NCI-H1092 treated with DMSO at 0.1 percent for 48 hours (cell line): ENCODE data around the gene NUDT8.
"Not testable (repeated sequence)": the region's sequence is repeated elsewhere in the genome, so short reads cannot be mapped to it uniquely, and the experiment has no call there.

ENCODE experiments used
- DNase-seq: peaks from one replicate; lab custom pipeline; 2025; lab: John Stamatoyannopoulos, UW

NUDT8 gene

DNA sequence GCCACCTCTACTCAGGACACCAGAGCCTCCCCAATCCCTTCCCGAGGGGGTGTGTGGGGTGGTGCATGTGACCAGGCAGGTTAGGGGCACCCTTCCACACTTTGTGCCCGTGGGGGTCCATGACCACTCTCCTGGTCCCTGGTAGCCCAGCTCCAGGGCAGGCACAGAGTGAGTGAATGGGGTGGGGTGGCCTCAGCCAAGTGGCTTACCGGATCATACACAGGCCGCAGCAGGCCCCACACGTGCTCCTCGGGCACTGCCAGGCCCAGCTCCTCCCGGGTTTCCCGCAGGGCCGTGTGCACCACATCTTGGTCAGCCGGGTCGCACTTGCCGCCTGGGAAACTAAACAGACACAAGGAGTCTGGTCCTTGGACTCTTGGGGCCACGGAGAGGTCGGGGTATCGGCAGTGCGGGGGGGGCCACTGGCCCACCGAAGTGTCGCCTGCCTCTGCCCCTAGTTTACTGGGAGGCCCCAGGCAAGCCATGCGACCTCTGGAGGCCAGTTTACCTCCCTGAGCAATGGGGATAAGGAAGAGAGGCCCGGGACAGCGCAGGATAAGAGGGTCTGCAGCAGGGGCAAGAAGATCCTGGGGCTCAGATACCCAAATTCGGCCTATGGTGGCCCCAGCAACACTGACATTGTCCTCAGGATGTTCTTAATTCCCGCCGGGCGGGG, 889 bp downstream of the NUDT8 start:
- DNase-seq: no peak

DNA sequence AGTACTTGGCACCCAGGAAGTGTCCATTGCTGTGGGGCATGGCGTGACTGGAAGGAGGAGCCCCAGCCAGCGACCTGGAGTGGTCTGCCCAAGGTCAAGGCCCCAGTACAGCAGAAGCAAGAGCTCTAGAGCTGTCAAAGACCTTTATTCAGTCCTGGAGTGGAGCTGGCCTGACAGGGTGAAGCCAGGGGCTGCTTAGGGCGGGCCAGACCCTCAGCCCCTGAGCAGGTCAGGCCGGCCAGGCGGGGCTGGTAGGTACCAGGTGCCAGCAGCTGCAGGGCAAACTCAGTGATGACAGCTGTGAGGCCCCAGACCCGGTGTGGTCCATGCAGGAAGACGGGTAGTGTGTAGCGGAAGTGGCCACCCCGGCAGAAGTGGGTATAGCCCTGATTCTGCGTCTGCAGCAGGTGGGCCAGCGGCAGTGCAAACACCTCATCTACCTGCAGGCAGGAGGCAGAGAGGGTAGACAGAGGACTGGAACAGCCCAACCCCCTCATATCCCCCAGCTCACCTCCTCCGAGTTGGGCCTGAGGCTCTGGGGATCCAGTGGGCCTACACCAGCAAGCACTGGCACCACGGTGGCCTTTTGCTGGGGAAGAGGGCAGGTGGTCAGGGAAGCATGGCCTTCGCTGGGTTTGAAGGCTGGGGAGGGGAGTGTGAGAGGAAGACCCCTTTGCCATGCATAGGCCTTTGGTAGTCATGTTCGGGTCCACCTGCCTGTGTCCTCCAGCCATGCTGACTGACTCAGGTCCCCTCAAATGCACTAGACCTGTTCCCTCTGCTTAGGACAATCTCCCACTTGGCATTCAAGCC, 1.7 kb downstream of the NUDT8 start:
- DNase-seq: no peak

DNA sequence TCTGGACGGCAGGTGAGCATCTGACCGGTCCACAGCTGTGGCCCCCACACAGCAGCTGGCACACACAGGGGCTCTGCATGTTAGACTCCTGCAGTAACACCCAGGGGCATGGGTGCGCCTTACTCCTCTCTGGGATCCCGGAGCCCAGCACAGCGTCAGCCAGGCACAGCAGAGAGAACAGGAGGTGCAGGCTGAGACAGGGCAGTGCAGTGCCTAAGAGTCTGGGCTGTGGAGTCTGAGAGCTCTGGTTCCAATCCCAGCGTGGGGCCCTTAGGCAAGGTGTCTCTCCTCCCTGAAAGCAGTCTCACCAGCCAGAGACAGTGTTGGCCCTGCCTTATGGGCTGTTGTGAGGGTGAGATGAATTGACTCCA, 2.3 kb downstream of the NUDT8 start:
- DNase-seq: no peak

DNA sequence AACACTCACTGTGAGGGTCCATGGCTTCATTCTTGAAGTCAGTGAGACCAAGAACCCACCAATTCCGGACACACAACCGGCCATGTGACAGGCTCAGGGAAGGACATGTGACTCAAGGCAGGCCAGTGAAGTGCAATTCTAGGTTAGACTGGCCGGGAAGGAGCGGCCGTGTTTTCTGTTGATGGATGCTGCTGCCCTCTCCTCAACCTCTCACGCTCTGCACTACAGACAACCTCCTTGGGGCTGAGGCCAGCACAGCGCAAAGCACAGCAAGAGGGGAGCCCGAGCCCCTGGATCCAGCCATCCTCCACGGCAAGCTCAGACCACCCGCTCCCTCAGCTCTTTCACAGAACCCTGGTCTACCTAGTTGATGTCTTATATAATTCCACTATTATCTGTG, 2.8 kb downstream of the NUDT8 start:
- DNase-seq: no peak

DNA sequence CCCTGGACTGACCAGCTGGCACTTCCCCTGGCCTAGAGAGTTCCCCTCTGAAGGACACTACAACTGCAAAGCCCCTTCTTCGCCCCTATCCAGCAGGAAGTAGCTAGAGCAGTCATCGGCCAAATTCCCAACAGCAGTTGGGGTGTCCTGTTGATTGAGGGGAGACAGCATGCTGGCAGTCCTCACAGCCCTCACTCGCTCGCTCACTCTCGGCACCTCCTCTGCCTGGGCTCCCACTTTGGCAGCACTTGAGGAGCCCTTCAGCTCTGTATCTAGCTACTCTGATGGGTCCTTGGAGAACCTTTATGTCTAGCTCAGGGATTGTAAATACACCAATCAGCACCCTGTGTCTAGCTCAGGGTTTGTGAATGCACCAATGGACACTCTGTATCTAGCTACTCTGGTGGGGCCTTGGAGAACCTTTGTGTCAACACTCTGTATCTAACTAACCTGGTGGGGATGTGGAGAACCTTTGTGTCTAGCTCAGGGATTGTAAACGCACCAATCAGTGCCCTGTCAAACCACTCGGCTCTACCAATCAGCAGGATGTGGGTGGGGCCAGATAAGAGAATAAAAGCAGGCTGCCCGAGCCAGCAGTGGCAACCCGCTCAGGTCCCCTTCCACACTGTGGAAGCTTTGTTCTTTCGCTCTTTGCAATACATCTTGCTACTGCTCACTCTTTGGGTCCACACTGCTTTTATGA, 3.5 kb downstream of the NUDT8 start:
- DNase-seq: not testable (repeated sequence)

DNA sequence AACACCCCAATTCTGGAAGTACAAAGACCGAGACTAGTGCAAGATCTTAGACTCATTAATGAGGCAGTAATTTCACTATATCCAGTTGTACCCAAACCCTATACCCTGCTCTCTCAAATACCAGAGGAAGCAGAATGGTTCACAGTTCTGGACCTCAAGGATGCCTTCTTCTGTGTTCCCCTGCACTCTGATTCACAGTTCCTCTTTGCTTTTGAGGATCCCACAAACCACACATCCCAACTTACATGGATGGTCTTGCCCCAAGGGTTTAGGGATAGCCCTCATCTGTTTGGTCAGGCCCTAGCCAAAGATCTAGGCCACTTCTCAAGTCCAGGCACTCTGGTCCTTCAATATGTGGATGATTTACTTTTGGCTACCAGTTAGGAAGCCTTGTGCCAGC, 5.9 kb downstream of the NUDT8 start:
- DNase-seq: not testable (repeated sequence)

DNA sequence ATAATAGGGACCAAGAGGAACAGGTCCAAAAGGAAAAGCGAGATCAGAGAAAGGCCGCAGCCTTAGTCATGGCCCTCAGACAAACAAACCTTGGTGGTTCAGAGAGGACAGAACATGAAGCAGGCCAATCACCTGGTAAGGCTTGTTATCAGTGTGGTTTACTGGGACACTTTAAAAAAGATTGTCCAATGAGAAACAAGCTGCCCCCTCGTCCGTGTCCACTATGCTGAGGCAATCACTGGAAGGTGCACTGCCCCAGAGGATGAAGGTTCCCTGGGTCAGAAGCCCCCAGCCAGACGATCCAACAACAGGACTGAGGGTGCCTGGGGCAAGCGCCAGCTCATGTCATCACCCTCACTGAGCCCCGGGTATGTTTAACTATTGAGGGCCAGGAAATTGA, 6.8 kb downstream of the NUDT8 start:
- not testable (repeated sequence) for DNase-seq

DNA sequence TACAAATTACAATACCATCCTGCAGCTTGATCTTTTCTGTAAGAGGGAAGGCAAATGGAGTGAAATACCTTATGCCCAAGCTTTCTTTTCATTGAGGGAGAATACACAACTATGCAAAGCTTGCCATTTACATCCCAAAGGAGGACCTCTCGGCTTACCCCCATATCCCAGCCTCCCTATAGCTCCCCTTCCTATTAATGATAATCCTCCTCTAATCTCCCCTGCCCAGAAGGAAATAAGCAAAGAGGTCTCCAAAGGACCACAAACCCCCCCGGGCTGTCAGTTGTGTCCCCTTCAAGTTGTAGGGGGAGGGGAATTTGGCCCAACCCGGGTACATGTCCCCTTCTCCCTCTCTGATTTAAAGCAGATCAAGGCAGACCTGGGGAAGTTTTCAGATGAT, 7.8 kb downstream of the NUDT8 start:
- DNase-seq: not testable (repeated sequence)

DNA sequence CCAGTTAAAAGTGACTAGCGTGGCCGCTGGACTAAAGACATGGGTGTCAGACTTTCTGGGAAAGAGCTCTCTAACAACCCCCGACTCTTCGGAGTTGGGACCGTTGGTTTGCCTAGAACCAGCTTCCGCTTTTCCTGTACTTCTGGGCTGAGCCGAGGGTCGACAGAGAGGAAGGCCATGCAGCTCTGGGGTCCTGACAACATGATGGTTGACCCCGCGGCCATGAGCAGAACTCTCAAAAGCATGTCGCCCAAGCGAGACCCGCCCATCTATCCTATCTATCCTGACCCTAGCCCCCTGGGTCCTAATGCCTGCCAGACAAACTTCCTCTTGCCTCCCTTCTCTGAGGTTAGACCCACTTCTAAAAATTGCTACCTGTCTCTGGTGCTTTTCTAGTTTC, 9.1 kb downstream of the NUDT8 start:
- DNase-seq: not testable (repeated sequence)

DNA sequence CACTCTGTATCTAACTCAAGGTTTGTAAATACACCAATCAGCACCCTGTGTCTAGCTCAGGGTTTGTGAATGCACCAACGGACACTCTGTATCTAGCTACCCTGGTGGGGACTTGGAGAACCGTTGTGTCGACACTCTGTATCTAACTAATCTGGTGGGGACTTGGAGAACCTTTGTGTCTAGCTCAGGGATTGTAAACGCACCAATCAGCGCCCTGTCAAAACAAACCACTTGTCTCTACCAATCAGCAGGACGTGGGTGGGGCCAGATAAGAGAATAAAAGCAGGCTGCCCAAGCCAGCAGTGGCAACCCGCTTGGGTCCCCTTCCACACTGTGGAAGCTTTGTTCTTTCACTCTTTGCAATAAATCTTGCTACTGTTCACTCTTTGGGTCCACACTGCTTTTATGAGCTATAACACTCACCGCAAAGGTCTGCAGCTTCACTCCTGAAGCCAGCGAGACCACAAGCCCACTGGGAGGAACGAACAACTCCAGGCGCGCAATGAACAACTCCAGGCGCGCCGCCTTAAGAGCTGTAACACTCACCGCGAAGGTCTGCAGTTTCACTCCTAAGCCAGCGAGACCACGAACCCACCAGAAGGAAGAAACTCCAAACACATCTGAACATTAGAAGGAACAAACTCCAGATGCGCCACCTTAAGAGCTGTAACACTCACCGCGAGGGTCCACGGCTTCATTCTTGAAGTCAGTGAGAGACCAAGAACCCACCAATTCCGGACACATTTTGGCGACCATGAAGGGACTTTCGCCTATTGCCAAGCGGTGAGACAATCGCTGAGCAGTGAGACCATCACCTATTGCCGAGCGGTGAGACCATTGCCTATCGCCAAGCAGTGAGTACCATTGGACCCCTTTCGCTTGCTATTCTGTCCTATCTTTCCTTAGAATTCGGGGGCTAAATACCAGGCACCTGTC, 9.8 kb downstream of the NUDT8 start:
- not testable (repeated sequence) for DNase-seq

DNA sequence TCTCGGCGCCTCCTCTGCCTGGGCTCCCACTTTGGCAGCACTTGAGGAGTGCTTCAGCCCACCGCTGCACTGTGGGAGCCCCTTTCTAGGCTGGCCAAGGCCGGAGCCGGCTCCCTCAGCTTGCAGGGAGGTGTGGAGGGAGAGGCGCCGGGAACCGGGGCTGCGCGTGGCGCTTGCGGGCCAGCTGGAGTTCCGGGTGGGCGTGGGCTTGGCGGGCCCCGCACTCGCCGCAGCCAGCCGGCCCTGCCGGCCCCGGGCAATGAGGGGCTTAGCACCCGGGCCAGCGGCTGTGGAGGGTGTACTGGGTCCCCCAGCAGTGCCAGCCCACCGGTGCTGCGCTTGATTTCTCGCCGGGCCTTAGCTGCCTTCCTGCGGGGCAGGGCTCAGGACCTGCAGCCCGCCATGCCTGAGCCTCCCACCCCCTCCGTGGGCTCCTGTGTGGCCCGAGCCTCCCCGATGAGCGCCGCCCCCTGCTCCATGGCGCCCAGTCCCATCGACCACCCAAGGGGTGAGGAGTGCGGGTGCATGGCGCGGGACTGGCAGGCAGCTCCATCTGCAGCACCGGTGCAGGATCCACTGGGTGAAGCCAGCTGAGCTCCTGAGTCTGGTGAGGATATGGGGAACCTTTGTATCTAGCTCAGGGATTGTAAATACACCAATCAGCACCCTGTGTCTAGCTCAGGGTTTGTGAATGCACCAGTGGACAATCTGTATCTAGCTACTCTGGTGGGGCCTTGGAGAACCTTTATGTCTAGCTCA, 10.7 kb downstream of the NUDT8 start:
- DNase-seq: not testable (repeated sequence)

DNA sequence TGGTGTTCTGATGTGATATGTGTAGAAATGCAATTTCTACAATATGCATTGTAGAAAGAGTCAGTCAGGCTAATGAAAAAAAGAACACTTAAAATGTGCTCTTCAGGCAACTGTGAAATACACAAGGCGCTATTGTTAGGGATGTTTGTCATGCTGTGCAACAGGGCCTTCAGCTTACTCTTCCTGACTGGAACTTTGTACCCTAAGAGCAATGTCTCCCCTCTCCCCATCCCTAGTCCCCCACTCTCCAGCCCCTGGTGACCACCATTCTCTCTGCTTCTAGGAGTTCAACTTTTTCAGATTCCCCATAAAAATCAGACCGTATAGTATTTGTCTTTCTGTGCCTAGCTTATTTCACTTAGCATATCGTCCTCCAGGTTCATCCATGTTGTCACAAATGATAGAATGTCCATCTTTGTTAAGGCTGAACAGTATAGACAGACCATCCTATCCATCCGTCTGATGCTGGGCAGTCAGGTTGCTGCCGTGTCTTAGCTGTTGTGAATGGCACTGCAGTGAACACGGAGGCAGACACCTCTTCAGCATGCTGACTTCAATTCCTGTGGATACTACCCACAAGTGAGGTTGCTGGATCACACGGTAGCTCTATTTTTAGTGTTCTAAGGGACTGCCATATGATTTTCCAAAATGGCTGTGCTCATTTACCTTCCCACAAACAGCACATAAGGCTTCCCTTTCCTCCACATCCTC, 12.3 kb downstream of the NUDT8 start:
- no peak for DNase-seq

DNA sequence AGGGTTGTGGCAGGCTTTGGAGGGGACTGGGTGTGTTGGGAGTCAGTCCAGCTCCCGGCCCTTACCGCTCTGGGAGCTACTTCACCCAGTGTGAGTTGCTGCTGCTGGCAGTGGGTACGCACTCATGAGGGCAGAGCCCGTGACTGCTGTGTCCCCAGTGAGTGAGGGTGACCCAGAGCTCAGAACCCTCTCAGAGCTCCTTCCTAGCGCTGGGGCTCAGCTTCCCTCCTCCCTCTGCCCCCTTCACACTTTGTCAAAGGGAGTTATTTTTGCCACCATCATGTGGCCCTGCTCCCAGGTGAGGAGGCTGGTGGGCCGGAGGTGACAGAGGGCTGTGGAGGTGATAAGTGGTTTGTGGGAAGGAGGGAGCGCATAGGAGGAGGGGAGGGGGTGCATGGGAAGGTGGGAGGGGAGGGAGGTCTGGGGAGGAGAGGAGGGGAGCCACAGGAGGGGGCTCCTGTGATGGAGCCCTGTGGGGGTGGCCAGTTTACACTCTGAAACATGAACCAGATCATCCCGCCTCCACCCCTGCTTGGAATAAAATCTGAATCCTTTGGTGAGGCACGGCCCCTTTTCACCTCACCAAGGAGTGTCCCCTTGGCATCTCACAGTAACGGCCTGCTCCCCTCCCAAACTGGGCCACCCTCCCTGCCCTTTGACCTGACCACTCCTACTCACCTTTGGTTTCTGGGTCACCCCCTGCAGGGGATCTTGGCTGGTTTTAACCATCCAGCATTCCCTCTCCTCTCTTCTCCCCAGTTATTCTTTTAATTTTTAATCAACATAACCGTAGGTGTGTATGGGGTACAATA, 13.1 kb downstream of the NUDT8 start:
- no peak for DNase-seq

DNA sequence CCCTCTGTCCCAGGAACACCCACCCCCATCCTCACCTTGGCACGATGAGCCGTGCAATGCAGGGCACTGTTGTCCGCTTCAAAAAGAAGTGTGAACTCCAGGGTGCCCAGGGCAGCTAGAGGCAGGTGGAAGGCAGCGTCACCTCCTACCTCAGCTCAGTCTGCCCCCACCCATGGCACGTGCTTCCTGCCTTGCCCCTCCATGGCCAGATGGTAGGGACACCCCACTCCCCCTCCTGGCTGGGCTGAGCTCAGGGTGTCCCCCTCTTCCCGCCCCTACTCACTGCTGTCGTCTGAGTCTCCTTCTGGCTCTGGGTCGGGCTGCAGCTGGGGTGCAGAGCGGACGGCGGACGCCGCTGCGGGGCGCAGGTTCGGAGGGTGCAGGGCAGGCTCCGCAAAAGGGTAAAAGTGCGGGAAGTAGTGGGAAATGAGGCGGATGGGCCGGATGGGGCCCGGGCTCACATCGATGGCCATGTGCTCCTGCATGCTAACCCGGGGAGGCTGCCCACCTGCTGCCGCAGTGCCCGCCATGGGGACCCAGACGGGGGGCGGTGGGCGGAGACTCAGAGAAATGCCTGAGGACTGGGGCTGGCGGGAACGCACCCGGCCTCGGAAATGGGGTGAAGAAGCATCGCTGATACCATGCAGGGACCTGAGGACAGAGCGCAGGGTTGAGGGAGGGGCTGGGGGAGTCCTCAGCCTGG, 13.9 kb downstream of the NUDT8 start:
- no peak for DNase-seq

DNA sequence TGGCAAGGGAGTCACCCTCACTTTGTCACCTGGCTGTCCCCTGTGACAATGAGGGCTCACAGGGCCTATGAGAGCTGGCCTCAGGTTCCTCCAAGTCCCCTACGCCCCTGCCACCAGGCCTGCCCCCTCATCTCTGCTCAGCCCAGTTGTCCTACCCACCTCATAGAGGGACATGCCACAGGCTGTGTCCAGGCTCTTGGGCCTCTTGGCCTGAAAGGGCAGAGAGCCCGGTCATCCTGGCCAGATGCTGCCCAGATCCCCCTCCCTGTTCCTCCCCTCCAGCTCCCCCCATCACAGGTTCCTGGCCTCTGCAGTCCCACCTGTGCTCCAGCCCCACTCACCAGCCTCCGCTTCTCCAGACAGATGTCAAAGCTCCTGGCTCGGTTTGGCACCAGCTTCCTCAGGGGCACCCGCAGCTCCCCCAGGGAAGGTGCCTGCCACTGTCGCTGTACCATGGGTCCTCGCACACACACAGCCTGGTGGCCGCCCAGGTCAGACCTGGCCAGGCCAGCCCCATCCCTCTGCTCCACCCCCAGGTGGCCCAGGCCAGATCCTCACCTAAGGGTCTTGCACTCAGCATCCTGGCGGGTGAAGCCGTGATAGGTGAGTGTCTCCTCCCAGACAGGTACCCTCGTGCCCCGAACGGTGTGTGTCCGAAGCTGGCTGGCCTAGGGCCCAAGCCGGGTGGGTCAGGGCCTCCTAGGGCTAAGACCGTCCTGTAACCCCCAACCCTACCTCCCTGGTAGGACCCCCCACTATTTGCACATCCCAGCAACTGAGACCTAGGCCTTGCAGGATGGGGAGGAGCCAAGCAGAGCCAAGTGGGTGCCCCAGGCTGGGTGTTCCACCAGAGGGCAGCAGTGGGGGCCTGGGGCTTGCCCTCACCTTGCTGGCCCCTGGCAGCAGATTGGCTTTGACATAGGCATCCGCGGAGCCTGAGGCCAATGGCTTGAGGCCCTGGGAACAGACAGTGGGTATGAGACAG, 14.7 kb downstream of the NUDT8 start:
- DNase-seq: no peak

DNA sequence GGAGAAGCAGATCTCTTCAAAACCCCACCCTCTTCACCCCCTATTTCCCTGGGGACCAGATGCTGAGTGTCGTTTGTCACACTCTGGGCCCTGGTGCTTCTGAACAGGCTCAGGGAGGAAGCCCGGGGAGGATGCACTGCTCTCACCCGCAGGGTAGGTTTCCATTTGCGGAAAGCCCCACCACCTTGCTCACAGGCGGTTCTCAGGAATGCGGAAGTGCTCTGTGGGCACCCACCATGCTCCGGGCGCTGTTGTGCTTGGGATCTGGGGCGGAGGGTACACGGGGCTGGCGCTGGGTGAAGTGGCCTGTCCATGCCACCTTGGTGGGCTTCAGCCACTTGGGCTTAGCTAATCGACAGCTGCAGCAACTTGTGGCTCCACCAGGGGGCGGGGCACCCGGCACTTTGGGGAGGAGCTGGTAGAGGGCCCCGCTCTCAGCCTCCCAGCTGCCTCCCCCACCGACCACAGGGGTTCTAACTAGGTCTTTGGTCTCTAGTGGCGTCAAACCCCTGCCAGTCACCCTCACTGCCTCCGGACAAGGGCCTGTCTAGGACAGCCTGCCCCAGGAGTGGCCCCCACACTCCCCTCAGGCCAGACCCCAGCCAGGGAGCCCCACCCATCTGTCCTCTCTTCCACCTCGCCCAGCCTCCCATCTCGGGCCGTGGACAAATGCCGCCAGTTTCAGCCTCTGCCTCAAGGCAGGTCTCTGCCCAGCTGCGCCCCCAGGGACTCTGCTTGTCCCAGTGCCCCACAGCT, 15.6 kb downstream of the NUDT8 start:
- peak; percentile 26 for DNase-seq
